ENCODE measurements around the gene TIGD3.
A peak's percentile ranks its signal among the peaks of the same experiment; 100 is the strongest.

The TIGD3 gene

DNA sequence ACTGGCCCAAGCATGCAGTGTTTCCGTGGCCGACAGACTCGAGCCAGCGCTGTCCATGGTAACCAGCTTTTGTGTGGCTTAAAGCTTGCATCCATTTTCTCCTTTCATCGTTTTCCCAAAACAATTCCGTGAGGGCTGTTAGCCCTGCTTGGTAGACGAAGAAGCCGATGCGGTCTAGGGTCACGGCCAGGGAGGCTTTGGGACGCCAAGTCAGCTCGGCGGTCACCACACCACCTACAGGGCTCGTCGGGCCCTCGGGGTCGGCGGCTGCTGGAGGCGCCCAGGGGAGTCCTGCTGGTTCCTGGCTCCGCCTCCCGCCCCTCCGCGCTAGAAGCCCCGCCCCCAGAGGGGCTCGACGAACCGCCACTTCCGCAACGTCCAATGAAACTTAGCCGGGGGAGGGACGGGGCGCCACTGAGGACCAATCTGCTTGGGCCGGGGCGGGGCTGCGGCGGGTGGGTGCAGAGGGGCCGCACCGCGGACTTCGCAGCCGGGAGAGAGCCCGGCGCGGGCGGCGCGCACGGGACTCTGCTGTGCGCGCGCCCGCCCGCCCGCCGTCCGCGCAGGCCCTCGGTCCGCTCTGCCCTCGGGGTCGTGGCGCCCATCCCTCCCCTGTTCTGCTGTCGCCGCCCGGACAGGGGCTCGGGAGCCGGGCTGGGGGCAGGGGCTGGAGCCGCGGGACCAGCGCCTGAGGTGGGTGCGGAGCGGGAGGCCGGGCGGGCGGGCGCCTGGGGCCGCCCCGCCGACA is at the start of gene TIGD3:
TSS of gene TIGD3 (plus strand) at position 487 of the 748 bp plus-strand sequence. CDS start 1,058 bp downstream, outside the sequence.
- no CpG with 5 or more reads among the region's 79 CpGs for WGBS (ENCODE audit: insufficient coverage, insufficient read length)
- Histone ChIP-seq H3K36me3 (ENCODE audit: control insufficient read depth, insufficient read depth, low read length) (peaks cover 10% of the 10 kb centered on the region), H3K4me1 (ENCODE audit: control insufficient read depth, insufficient read depth, low read length) (no peaks in the 10 kb centered on the region), H3K4me3 (ENCODE audit: low read length) (peak within 1 kb of the TSS; percentile 79; the same call in 1 of the 2 replicates), H3K9me3 (ENCODE audit: control insufficient read depth, insufficient read depth, low read length) (no peaks in the 10 kb centered on the region), H3K27me3 (ENCODE audit: control insufficient read depth, insufficient read depth, low read length) (no peaks in the 10 kb centered on the region; the same call in 1 of the 2 replicates), H3K27ac (ENCODE audit: low read length) (no peak within 1 kb of the TSS)
- DNase-seq (ENCODE audit: low read depth, low spot score) = no peak

- no peak for DNase-seq (ENCODE audit: low read depth, low spot score)
- no peaks in the 10 kb centered on the region for H3K9me3 ChIP-seq (ENCODE audit: control insufficient read depth, insufficient read depth, low read length)
- no peaks in the 10 kb centered on the region for H3K36me3 ChIP-seq (ENCODE audit: control insufficient read depth, insufficient read depth, low read length)
- peaks cover 4% of the 10 kb centered on the region; the same call in 1 of the 2 replicates for H3K4me1 ChIP-seq (ENCODE audit: control insufficient read depth, insufficient read depth, low read length)
- no peak overlapping the region for H3K27ac ChIP-seq (ENCODE audit: low read length)
- WGBS (ENCODE audit: insufficient coverage, insufficient read length) = no CpG with 5 or more reads among the region's 17 CpGs
- H3K4me3 ChIP-seq (ENCODE audit: low read length) = no peak overlapping the region
- H3K27me3 ChIP-seq (ENCODE audit: control insufficient read depth, insufficient read depth, low read length) = no peaks in the 10 kb centered on the region
Measured at GRCh38 chr11:65305501-65306268, 48.9 kb upstream of the TIGD3 start.

- no peaks in the 10 kb centered on the region for H3K27me3 ChIP-seq (ENCODE audit: control insufficient read depth, insufficient read depth, low read length)
- H3K4me1 ChIP-seq (ENCODE audit: control insufficient read depth, insufficient read depth, low read length) = no peaks in the 10 kb centered on the region
- H3K4me3 ChIP-seq (ENCODE audit: low read length) = no peak overlapping the region
- no peak overlapping the region for H3K27ac ChIP-seq (ENCODE audit: low read length)
- H3K36me3 ChIP-seq (ENCODE audit: control insufficient read depth, insufficient read depth, low read length) = no peaks in the 10 kb centered on the region
- no CpG with 5 or more reads among the region's 6 CpGs for WGBS (ENCODE audit: insufficient coverage, insufficient read length)
- no peak for DNase-seq (ENCODE audit: low read depth, low spot score)
- no peaks in the 10 kb centered on the region for H3K9me3 ChIP-seq (ENCODE audit: control insufficient read depth, insufficient read depth, low read length)
Measured at GRCh38 chr11:65307298-65308229, 47.0 kb upstream of the TIGD3 start.

GRCh38 chr11:65308281-65308891 is 46.2 kb upstream of the TIGD3 start:
- Histone ChIP-seq H3K36me3 (ENCODE audit: control insufficient read depth, insufficient read depth, low read length) (no peaks in the 10 kb centered on the region), H3K9me3 (ENCODE audit: control insufficient read depth, insufficient read depth, low read length) (no peaks in the 10 kb centered on the region), H3K27ac (ENCODE audit: low read length) (no peak overlapping the region), H3K4me3 (ENCODE audit: low read length) (no peak overlapping the region), H3K27me3 (ENCODE audit: control insufficient read depth, insufficient read depth, low read length) (peaks cover under 1% of the 10 kb centered on the region; the same call in 1 of the 2 replicates), H3K4me1 (ENCODE audit: control insufficient read depth, insufficient read depth, low read length) (no peaks in the 10 kb centered on the region; the same call in 1 of the 2 replicates)
- no CpG with 5 or more reads among the region's 7 CpGs for WGBS (ENCODE audit: insufficient coverage, insufficient read length)
- no peak for DNase-seq (ENCODE audit: low read depth, low spot score)

DNA sequence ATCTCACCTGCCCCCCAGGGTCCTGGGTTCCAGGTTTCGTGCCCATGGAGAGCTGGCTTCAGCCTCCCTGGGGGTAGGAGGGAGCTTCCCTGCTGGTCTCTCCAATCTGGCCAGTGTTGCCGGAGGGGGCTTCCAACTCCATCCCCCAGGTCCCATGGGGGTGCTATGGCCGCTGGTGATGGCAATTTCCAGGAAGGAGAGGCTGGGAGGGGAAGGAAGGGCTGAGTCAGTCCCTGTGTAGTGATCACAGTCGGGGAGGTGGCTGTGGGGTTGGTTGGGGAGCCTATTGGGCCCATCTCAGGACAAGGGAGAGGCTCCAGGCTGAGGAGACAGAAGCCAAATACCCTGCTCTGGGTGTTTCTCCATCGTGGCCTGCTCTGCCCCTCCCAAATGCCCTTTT is 45.5 kb upstream of the TIGD3 start:
- DNase-seq (ENCODE audit: low read depth, low spot score) = no peak
- whole genome bisulfite sequencing (ENCODE audit: insufficient coverage, insufficient read length) = no CpG with 5 or more reads among the region's 5 CpGs
- peaks cover 3% of the 10 kb centered on the region; the same call in 1 of the 2 replicates for H3K27me3 ChIP-seq (ENCODE audit: control insufficient read depth, insufficient read depth, low read length)
- H3K4me1 ChIP-seq (ENCODE audit: control insufficient read depth, insufficient read depth, low read length) = peaks cover 4% of the 10 kb centered on the region; the same call in 1 of the 2 replicates
- H3K36me3 ChIP-seq (ENCODE audit: control insufficient read depth, insufficient read depth, low read length) = no peaks in the 10 kb centered on the region
- H3K4me3 ChIP-seq (ENCODE audit: low read length) = no peak overlapping the region
- no peaks in the 10 kb centered on the region for H3K9me3 ChIP-seq (ENCODE audit: control insufficient read depth, insufficient read depth, low read length)
- H3K27ac ChIP-seq (ENCODE audit: low read length) = no peak overlapping the region

GRCh38 chr11:65310215-65310614 is 44.3 kb upstream of the TIGD3 start:
- whole genome bisulfite sequencing (ENCODE audit: insufficient coverage, insufficient read length) = no CpG with 5 or more reads among the region's 10 CpGs
- Histone ChIP-seq H3K4me3 (ENCODE audit: low read length) (no peak overlapping the region), H3K9me3 (ENCODE audit: control insufficient read depth, insufficient read depth, low read length) (no peaks in the 10 kb centered on the region), H3K4me1 (ENCODE audit: control insufficient read depth, insufficient read depth, low read length) (peaks cover 4% of the 10 kb centered on the region; the same call in 1 of the 2 replicates), H3K27ac (ENCODE audit: low read length) (no peak overlapping the region), H3K36me3 (ENCODE audit: control insufficient read depth, insufficient read depth, low read length) (no peaks in the 10 kb centered on the region), H3K27me3 (ENCODE audit: control insufficient read depth, insufficient read depth, low read length) (peaks cover 3% of the 10 kb centered on the region; the same call in 1 of the 2 replicates)
- no peak for DNase-seq (ENCODE audit: low read depth, low spot score)

- Histone ChIP-seq H3K27ac (ENCODE audit: low read length) (no peak overlapping the region), H3K36me3 (ENCODE audit: control insufficient read depth, insufficient read depth, low read length) (no peaks in the 10 kb centered on the region), H3K9me3 (ENCODE audit: control insufficient read depth, insufficient read depth, low read length) (no peaks in the 10 kb centered on the region), H3K4me3 (ENCODE audit: low read length) (no peak overlapping the region), H3K27me3 (ENCODE audit: control insufficient read depth, insufficient read depth, low read length) (peaks cover 3% of the 10 kb centered on the region; the same call in 1 of the 2 replicates), H3K4me1 (ENCODE audit: control insufficient read depth, insufficient read depth, low read length) (peaks cover 4% of the 10 kb centered on the region; the same call in 1 of the 2 replicates)
- WGBS (ENCODE audit: insufficient coverage, insufficient read length) = no CpG with 5 or more reads among the region's 6 CpGs
- DNase-seq (ENCODE audit: low read depth, low spot score) = no peak
Measured at GRCh38 chr11:65310736-65311135, 43.8 kb upstream of the TIGD3 start.

- H3K9me3 ChIP-seq (ENCODE audit: control insufficient read depth, insufficient read depth, low read length) = no peaks in the 10 kb centered on the region
- H3K36me3 ChIP-seq (ENCODE audit: control insufficient read depth, insufficient read depth, low read length) = no peaks in the 10 kb centered on the region
- peaks cover 3% of the 10 kb centered on the region; the same call in 1 of the 2 replicates for H3K27me3 ChIP-seq (ENCODE audit: control insufficient read depth, insufficient read depth, low read length)
- no CpG with 5 or more reads among the region's 5 CpGs for WGBS (ENCODE audit: insufficient coverage, insufficient read length)
- DNase-seq (ENCODE audit: low read depth, low spot score) = no peak
- no peak overlapping the region for H3K4me3 ChIP-seq (ENCODE audit: low read length)
- H3K27ac ChIP-seq (ENCODE audit: low read length) = no peak overlapping the region
- H3K4me1 ChIP-seq (ENCODE audit: control insufficient read depth, insufficient read depth, low read length) = peaks cover 6% of the 10 kb centered on the region
Measured at GRCh38 chr11:65311170-65311678, 43.3 kb upstream of the TIGD3 start.

GRCh38 chr11:65314501-65315203 is 39.9 kb upstream of the TIGD3 start, which contains the start of gene CDC42EP2:
Gene CDC42EP2, plus strand, starts transcription at chr11:65314866. Its CDS starts 6,033 bp downstream, at chr11:65320899.
- peaks cover 3% of the 10 kb centered on the region; the same call in 1 of the 2 replicates for H3K27me3 ChIP-seq (ENCODE audit: control insufficient read depth, insufficient read depth, low read length)
- H3K4me1 ChIP-seq (ENCODE audit: control insufficient read depth, insufficient read depth, low read length) = peaks cover 7% of the 10 kb centered on the region
- no CpG with 5 or more reads among the region's 74 CpGs for WGBS (ENCODE audit: insufficient coverage, insufficient read length)
- no peaks in the 10 kb centered on the region for H3K36me3 ChIP-seq (ENCODE audit: control insufficient read depth, insufficient read depth, low read length)
- H3K9me3 ChIP-seq (ENCODE audit: control insufficient read depth, insufficient read depth, low read length) = no peaks in the 10 kb centered on the region
- H3K27ac ChIP-seq (ENCODE audit: low read length) = no peak within 1 kb of the TSS
- peak within 1 kb of the TSS; percentile 81; the same call in 1 of the 2 replicates for H3K4me3 ChIP-seq (ENCODE audit: low read length)
- DNase-seq (ENCODE audit: low read depth, low spot score) = no peak
